Measurements from ENCODE around the gene RTL5. TPM values are rescaled to one million over a fixed set of nuclear protein-coding genes. Genes with fewer than 3 reads are reported as not detected.
"Not testable (repeated sequence)": the region's sequence is repeated elsewhere in the genome, so short reads cannot be mapped to it uniquely, and the experiment has no call there.

RTL5 gene
- total RNA-seq: 10 to 100 TPM in 2 of 6 donors, 1 to 10 TPM in 4; 2.7 to 15.7 (median 6.4) TPM

DNA sequence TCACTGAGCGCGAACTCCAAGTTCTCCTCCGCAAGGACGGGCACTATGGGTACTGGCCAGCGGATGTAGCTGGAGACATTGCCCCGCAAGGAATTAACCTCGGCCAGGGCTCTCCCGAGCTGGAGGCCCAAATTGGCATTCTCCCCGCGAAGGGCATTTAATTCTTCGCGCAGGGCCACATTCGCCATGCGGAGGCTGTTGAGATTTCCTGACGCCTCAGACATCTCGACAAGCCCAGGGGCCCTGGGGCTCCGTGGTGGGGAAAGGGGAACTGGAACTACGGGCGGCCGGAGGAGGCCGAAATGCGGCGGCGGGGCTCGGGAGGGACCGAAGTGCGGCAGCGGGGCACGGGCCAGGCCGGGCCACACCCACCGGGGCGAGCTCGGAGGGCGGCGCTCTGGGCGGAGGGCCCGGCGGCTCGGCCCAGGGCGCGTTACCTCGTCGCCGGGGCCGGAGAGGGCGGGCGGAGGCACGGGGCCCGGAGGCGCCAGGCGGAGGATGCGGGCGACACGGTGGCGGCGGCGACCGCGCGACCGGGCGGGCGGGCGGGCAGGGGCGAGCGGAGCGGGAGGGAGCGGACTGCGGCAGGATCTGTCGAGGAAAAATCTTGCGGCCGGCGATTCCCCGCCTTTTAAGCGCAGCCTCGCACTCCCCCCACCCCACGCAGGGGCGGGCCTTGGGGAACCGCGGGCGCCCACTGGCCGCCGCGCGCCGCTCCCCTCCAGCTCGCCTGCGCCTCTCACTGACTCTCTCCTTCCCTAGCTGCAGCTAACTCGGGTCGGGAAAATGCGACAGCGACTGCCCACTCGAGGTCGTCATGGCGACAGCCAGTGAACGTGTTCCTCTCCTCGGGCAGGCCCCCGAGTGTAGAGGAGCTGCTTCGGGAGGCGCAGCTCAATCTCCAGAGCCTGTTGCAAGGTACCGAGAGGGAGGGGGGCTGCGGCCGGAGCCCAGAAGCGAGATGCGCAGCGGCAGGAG lies at the start of gene RTL5:
RTL5 (minus strand) TSS at position 599 of the 978 bp plus-strand sequence.
- ATAC-seq (ENCODE audit: low FRiP score in 2 of 2): peak; percentile 84 to 98
- 0 to 29% methylated on average over 9 to 63 of the region's 106 CpGs for WGBS, 2 donors

GRCh38 chrX:72180539-72180938 lies 48.8 kb upstream of the RTL5 start:
- Histone ChIP-seq H3K4me1 (peaks cover 5 to 14% (median 6%) of the 10 kb centered on the region in 4 donors), H3K4me3 (peak overlapping the region in 2 of 4 donors; percentile 69 to 76), H3K27me3 (no peaks in the 10 kb centered on the region), H3K9me3 (no peaks in the 10 kb centered on the region), H3K36me3 (no peaks in the 10 kb centered on the region), H3K27ac (peak overlapping the region; percentile 63 to 85 (median 76))
- DNase-seq (no peak), ATAC-seq (ENCODE audit: low FRiP score in 2 of 2) (no peak)
- 31 to 62% methylated on average over 1 of the region's 1 CpG for WGBS, 2 donors
- no peak for TF ChIP-seq POLR2A (IDR thresholded peaks at IDR 0.05)
- no peak for TF ChIP-seq POLR2AphosphoS5 (IDR thresholded peaks at IDR 0.05)
- no peak for TF ChIP-seq EP300 (IDR thresholded peaks at IDR 0.05)
- TF ChIP-seq, protein P1, sequence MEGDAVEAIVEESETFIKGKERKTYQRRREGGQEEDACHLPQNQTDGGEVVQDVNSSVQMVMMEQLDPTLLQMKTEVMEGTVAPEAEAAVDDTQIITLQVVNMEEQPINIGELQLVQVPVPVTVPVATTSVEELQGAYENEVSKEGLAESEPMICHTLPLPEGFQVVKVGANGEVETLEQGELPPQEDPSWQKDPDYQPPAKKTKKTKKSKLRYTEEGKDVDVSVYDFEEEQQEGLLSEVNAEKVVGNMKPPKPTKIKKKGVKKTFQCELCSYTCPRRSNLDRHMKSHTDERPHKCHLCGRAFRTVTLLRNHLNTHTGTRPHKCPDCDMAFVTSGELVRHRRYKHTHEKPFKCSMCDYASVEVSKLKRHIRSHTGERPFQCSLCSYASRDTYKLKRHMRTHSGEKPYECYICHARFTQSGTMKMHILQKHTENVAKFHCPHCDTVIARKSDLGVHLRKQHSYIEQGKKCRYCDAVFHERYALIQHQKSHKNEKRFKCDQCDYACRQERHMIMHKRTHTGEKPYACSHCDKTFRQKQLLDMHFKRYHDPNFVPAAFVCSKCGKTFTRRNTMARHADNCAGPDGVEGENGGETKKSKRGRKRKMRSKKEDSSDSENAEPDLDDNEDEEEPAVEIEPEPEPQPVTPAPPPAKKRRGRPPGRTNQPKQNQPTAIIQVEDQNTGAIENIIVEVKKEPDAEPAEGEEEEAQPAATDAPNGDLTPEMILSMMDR (IDR thresholded peaks at IDR 0.05): no peak

More for the DNA sequence above, at the start of gene RTL5:
- peak in 2 of 4 donors; percentile 16 to 56 for TF ChIP-seq POLR2A (IDR thresholded peaks at IDR 0.05)
- no peak for TF ChIP-seq EP300 (IDR thresholded peaks at IDR 0.05)
- peak in 1 of 2 donors; percentile 52 for TF ChIP-seq POLR2AphosphoS5 (IDR thresholded peaks at IDR 0.05)
- H3K4me3 ChIP-seq: peak within 1 kb of the TSS; percentile 33 to 54 (median 50)
- peaks cover 6 to 15% (median 10%) of the 10 kb centered on the region in 4 donors for H3K4me1 ChIP-seq
- H3K27ac ChIP-seq: peak within 1 kb of the TSS; percentile 1 to 86 (median 70)
- peak; percentile 92 for DNase-seq
- peaks cover 0 to 5% (median 0%) of the 10 kb centered on the region in 4 donors for H3K36me3 ChIP-seq
- no peaks in the 10 kb centered on the region for H3K9me3 ChIP-seq
- peaks cover 0 to 3% (median 0%) of the 10 kb centered on the region in 4 donors for H3K27me3 ChIP-seq

DNA sequence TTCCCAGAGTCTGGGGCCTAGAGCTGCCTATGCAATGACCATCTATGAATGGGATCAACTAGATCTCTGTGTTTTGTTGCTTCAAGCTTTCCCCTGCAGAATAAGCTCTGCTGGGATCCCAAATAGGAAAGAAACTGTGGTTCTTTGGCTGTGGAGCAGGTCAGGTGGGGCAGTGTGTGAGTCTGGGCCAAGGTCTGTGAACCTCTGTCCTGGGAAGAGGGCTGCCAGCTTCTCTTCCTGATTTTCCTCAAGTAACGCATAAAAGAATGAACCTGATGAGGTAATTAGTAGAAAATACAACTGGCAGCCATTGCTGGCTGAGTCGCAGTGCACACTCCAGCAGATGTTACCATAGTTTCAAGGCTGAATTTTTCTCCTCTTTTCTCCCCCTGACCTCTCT lies 45.3 kb upstream of the RTL5 start:
- no peaks in the 10 kb centered on the region for H3K9me3 ChIP-seq
- H3K27ac ChIP-seq: no peak overlapping the region
- ATAC-seq (ENCODE audit: low FRiP score in 2 of 2) (no peak), DNase-seq (no peak)
- TF ChIP-seq POLR2A (IDR thresholded peaks at IDR 0.05) (no peak), POLR2AphosphoS5 (IDR thresholded peaks at IDR 0.05) (no peak), EP300 (IDR thresholded peaks at IDR 0.05) (no peak)
- TF ChIP-seq, protein P1 (IDR thresholded peaks at IDR 0.05): no peak
- no peaks in the 10 kb centered on the region for H3K36me3 ChIP-seq
- 78 to 79% methylated on average over 2 of the region's 2 CpGs for WGBS, 2 donors
- H3K4me3 ChIP-seq: no peak overlapping the region
- H3K27me3 ChIP-seq: no peaks in the 10 kb centered on the region
- no peaks in the 10 kb centered on the region for H3K4me1 ChIP-seq

DNA sequence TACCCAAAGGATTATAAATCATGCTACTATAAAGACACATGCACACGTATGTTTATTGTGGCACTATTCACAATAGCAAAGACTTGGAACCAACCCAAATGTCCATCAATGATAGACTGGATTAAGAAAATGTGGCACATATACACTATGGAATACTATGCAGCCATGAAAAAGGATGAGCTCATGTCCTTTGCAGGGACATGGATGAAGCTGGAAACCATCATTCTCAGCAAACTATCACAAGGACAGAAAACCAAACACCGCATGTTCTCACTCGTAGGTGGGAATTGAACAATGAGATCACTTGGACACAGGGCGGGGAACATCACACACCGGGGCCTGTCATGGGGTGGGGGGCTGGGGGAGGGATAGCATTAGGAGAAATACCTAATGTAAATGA lies 44.6 kb upstream of the RTL5 start:
- H3K36me3 ChIP-seq; ATAC-seq (ENCODE audit: low FRiP score in 2 of 2); H3K4me1 ChIP-seq; DNase-seq; H3K27ac ChIP-seq; H3K27me3 ChIP-seq; H3K9me3 ChIP-seq; H3K4me3 ChIP-seq: not testable (repeated sequence)
- WGBS, 2 donors: 88 to 98% methylated on average over 2 to 5 of the region's 5 CpGs

DNA sequence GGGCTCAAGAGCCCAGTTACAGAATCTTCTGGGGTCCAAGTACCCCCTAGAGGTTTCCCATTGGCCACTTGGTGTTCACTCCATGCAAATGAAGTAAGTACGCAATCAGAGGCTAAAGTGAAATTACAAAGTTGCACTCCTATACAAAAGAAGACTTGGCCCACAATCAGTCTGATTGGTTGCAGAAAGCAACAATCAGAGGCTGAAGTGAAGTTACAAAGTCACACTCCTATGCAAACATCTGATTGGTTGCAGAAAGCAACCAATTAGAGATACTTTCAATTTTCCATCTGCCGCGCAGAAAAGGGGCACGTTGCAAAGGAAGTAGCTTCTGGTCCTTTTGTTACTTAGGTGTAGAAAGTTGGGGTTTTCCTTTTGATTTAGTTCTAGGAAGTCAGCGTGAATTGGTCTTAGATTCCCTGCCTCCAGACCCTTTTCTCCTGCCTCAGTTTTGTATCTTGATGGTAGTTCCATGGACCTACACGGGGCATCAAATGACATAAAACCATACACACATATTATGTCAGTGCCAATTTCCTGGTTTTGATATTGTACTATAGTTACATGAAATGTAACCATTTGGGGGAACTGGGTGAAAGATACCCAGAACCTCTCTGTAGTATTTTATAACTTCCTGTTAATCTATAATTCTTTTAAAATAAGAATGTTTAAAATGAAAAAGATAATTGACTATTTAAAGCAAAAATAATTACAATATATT lies 37.5 kb upstream of the RTL5 start:
- Histone ChIP-seq H3K36me3 (no peaks in the 10 kb centered on the region), H3K4me3 (peak overlapping the region in 2 of 4 donors; percentile 18 to 25), H3K27me3 (no peaks in the 10 kb centered on the region), H3K4me1 (no peaks in the 10 kb centered on the region), H3K27ac (no peak overlapping the region), H3K9me3 (no peaks in the 10 kb centered on the region)
- TF ChIP-seq, protein P1 (IDR thresholded peaks at IDR 0.05): no peak
- TF ChIP-seq POLR2AphosphoS5 (IDR thresholded peaks at IDR 0.05): no peak
- ATAC-seq (ENCODE audit: low FRiP score in 2 of 2): no peak
- 44 to 60% methylated on average over 5 to 6 of the region's 6 CpGs for WGBS, 2 donors
- DNase-seq: no peak

Data from upper lobe of left lung (tissue), 6 donors.